ENCODE data around the gene IQGAP2.
A peak's percentile ranks its signal among the peaks of the same experiment; 100 is the strongest.

Gene IQGAP2

GRCh38 chr5:76642390-76643040 is 239.4 kb downstream of the IQGAP2 start:
- H3K9ac ChIP-seq (ENCODE audit: insufficient read length), result no peak overlapping the region
- TF ChIP-seq EZH2 (IDR thresholded peaks at IDR 0.05) (no peak), FOXP2 (optimal IDR thresholded peaks at IDR 0.05; ENCODE audit: control extremely low read depth, extremely low read length, insufficient read depth) (no peak), POLR2AphosphoS5 (IDR thresholded peaks at IDR 0.05; ENCODE audit: borderline replicate concordance, low read depth, low read length) (no peak)
- peaks cover 3% of the 10 kb centered on the region; the same call in 1 of the 2 replicates for H3K36me3 ChIP-seq (ENCODE audit: insufficient read depth, low read length)
- H3K9me3 ChIP-seq (ENCODE audit: low read depth, low read length), result no peaks in the 10 kb centered on the region
- H3K27ac ChIP-seq, result no peak overlapping the region
- no peak for DNase-seq (ENCODE audit: low read depth, low spot score)
- no peak overlapping the region for H3K4me3 ChIP-seq

GRCh38 chr5:76643371-76643770 is 240.3 kb downstream of the IQGAP2 start:
- no peak overlapping the region for H3K4me3 ChIP-seq
- peaks cover 12% of the 10 kb centered on the region; the same call in 1 of the 2 replicates for H3K36me3 ChIP-seq (ENCODE audit: insufficient read depth, low read length)
- TF ChIP-seq EZH2 (IDR thresholded peaks at IDR 0.05) (no peak), FOXP2 (optimal IDR thresholded peaks at IDR 0.05; ENCODE audit: control extremely low read depth, extremely low read length, insufficient read depth) (no peak), POLR2AphosphoS5 (IDR thresholded peaks at IDR 0.05; ENCODE audit: borderline replicate concordance, low read depth, low read length) (no peak)
- no peak overlapping the region for H3K27ac ChIP-seq
- H3K9me3 ChIP-seq (ENCODE audit: low read depth, low read length), result no peaks in the 10 kb centered on the region
- no peak for DNase-seq (ENCODE audit: low read depth, low spot score)
- no peak overlapping the region for H3K9ac ChIP-seq (ENCODE audit: insufficient read length)

GRCh38 chr5:76649140-76649539 is 246.1 kb downstream of the IQGAP2 start:
- Histone ChIP-seq H3K9ac (ENCODE audit: insufficient read length) (no peak overlapping the region), H3K27ac (no peak overlapping the region), H3K4me3 (no peak overlapping the region), H3K36me3 (ENCODE audit: insufficient read depth, low read length) (peaks cover 10% of the 10 kb centered on the region; the same call in 1 of the 2 replicates), H3K9me3 (ENCODE audit: low read depth, low read length) (peaks cover 8% of the 10 kb centered on the region; the same call in 1 of the 2 replicates)
- no peak for TF ChIP-seq POLR2AphosphoS5 (IDR thresholded peaks at IDR 0.05; ENCODE audit: borderline replicate concordance, low read depth, low read length)
- TF ChIP-seq FOXP2 (optimal IDR thresholded peaks at IDR 0.05; ENCODE audit: control extremely low read depth, extremely low read length, insufficient read depth), result no peak
- no peak for TF ChIP-seq EZH2 (IDR thresholded peaks at IDR 0.05)
- DNase-seq (ENCODE audit: low read depth, low spot score), result no peak

GRCh38 chr5:76652809-76653414 is 249.8 kb downstream of the IQGAP2 start:
- Histone ChIP-seq H3K27ac (no peak overlapping the region), H3K9me3 (ENCODE audit: low read depth, low read length) (peaks cover 8% of the 10 kb centered on the region; the same call in 1 of the 2 replicates), H3K4me3 (no peak overlapping the region), H3K36me3 (ENCODE audit: insufficient read depth, low read length) (peaks cover 13% of the 10 kb centered on the region; the same call in 1 of the 2 replicates), H3K9ac (ENCODE audit: insufficient read length) (no peak overlapping the region)
- TF ChIP-seq POLR2AphosphoS5 (IDR thresholded peaks at IDR 0.05; ENCODE audit: borderline replicate concordance, low read depth, low read length) (no peak), FOXP2 (optimal IDR thresholded peaks at IDR 0.05; ENCODE audit: control extremely low read depth, extremely low read length, insufficient read depth) (no peak), EZH2 (IDR thresholded peaks at IDR 0.05) (no peak)
- no peak for DNase-seq (ENCODE audit: low read depth, low spot score)

- no peaks in the 10 kb centered on the region for H3K9me3 ChIP-seq (ENCODE audit: low read depth, low read length)
- TF ChIP-seq EZH2 (IDR thresholded peaks at IDR 0.05) (no peak), FOXP2 (optimal IDR thresholded peaks at IDR 0.05; ENCODE audit: control extremely low read depth, extremely low read length, insufficient read depth) (no peak), POLR2AphosphoS5 (IDR thresholded peaks at IDR 0.05; ENCODE audit: borderline replicate concordance, low read depth, low read length) (no peak)
- no peak overlapping the region for H3K9ac ChIP-seq (ENCODE audit: insufficient read length)
- H3K36me3 ChIP-seq (ENCODE audit: insufficient read depth, low read length), result peaks cover 20% of the 10 kb centered on the region
- H3K4me3 ChIP-seq, result no peak overlapping the region
- H3K27ac ChIP-seq, result no peak overlapping the region
- no peak for DNase-seq (ENCODE audit: low read depth, low spot score)
Measured at GRCh38 chr5:76657091-76657490, 254.0 kb downstream of the IQGAP2 start.

GRCh38 chr5:76657683-76658311 is 254.7 kb downstream of the IQGAP2 start:
- Histone ChIP-seq H3K9me3 (ENCODE audit: low read depth, low read length) (no peaks in the 10 kb centered on the region), H3K36me3 (ENCODE audit: insufficient read depth, low read length) (peaks cover 20% of the 10 kb centered on the region), H3K27ac (no peak overlapping the region), H3K4me3 (no peak overlapping the region), H3K9ac (ENCODE audit: insufficient read length) (no peak overlapping the region)
- no peak for DNase-seq (ENCODE audit: low read depth, low spot score)
- TF ChIP-seq FOXP2 (optimal IDR thresholded peaks at IDR 0.05; ENCODE audit: control extremely low read depth, extremely low read length, insufficient read depth), result no peak
- TF ChIP-seq EZH2 (IDR thresholded peaks at IDR 0.05), result no peak

- no peaks in the 10 kb centered on the region for H3K9me3 ChIP-seq (ENCODE audit: low read depth, low read length)
- TF ChIP-seq POLR2AphosphoS5 (IDR thresholded peaks at IDR 0.05; ENCODE audit: borderline replicate concordance, low read depth, low read length) (peak; percentile 78; the same call in 1 of the 2 replicates), EZH2 (IDR thresholded peaks at IDR 0.05) (no peak), FOXP2 (optimal IDR thresholded peaks at IDR 0.05; ENCODE audit: control extremely low read depth, extremely low read length, insufficient read depth) (no peak)
- no peak overlapping the region for H3K9ac ChIP-seq (ENCODE audit: insufficient read length)
- H3K36me3 ChIP-seq (ENCODE audit: insufficient read depth, low read length), result peaks cover 26% of the 10 kb centered on the region
- DNase-seq (ENCODE audit: low read depth, low spot score), result peak; percentile 92
- peak overlapping the region; percentile 9; the same call in 1 of the 2 replicates for H3K27ac ChIP-seq
- peak overlapping the region; percentile 47 for H3K4me3 ChIP-seq
Measured at GRCh38 chr5:76660360-76660759, 257.3 kb downstream of the IQGAP2 start.

- TF ChIP-seq POLR2AphosphoS5 (IDR thresholded peaks at IDR 0.05; ENCODE audit: borderline replicate concordance, low read depth, low read length), result no peak
- TF ChIP-seq FOXP2 (optimal IDR thresholded peaks at IDR 0.05; ENCODE audit: control extremely low read depth, extremely low read length, insufficient read depth), result no peak
- no peak for TF ChIP-seq EZH2 (IDR thresholded peaks at IDR 0.05)
- H3K4me3 ChIP-seq, result no peak overlapping the region
- no peak overlapping the region for H3K27ac ChIP-seq
- no peaks in the 10 kb centered on the region for H3K9me3 ChIP-seq (ENCODE audit: low read depth, low read length)
- DNase-seq (ENCODE audit: low read depth, low spot score), result no peak
- H3K9ac ChIP-seq (ENCODE audit: insufficient read length), result no peak overlapping the region
- H3K36me3 ChIP-seq (ENCODE audit: insufficient read depth, low read length), result peaks cover 22% of the 10 kb centered on the region
Measured at GRCh38 chr5:76662521-76662920, 259.4 kb downstream of the IQGAP2 start.
